NT2/D1 (cell line): Measurements from ENCODE around the gene DHX29.

ENCODE experiments used
- SUZ12 ChIP-seq: IDR thresholded peaks from 2 replicates; pipeline ENCODE4 v1.6.1; 2011; ENCODE audit not compliant: insufficient read length, insufficient read depth; ENCODE audit errors: extremely low read depth
- YY1 ChIP-seq: IDR thresholded peaks from 2 replicates; pipeline ENCODE4 v1.6.1; 2011; ENCODE audit not compliant: insufficient read length, insufficient read depth

GRCh38 chr5:55300890-55301289, 6.6 kb downstream of the DHX29 start:
- TF ChIP-seq SUZ12 (no peak), YY1 (no peak)
